ENCODE measurements around the gene NPEPPS. TPM values are rescaled to one million over a fixed set of nuclear protein-coding genes. Genes with fewer than 3 reads are reported as not detected.

The NPEPPS gene
- total and polyA plus RNA-seq, 5 experiments from 2014 or later, result 34.8 to 110 (median 38.2) TPM

- H3K4me3 Mint-ChIP-seq, result no peak overlapping the region
- peaks cover 0 to 65% (median 6%) of the 10 kb centered on the region in 3 donors for H3K36me3 Mint-ChIP-seq
- POLR2A ChIA-PET, result no interaction called here
- peak overlapping the region in 6 of 10 donors; percentile 14 to 87 (median 44) for H3K27ac Mint-ChIP-seq
- peaks cover 0 to 8% (median 2%) of the 10 kb centered on the region in 4 donors for H3K4me1 Mint-ChIP-seq
- DNase-seq (no peak), ATAC-seq (no peak)
- H3K9me3 Mint-ChIP-seq, result no peaks in the 10 kb centered on the region
- H3K27me3 Mint-ChIP-seq, result no peaks in the 10 kb centered on the region
Observed at GRCh38 chr17:47621293-47622179, 90.6 kb downstream of the NPEPPS start.

GRCh38 chr17:47622180-47622549 is 91.3 kb downstream of the NPEPPS start:
- H3K27ac Mint-ChIP-seq, result peak overlapping the region in 2 of 10 donors; percentile 35 to 86
- peaks cover 0 to 67% (median 6%) of the 10 kb centered on the region in 3 donors for H3K36me3 Mint-ChIP-seq
- no peaks in the 10 kb centered on the region for H3K27me3 Mint-ChIP-seq
- no peak overlapping the region for H3K4me3 Mint-ChIP-seq
- POLR2A ChIA-PET, result no interaction called here
- no peaks in the 10 kb centered on the region for H3K9me3 Mint-ChIP-seq
- ATAC-seq (no peak), DNase-seq (no peak)
- H3K4me1 Mint-ChIP-seq, result peaks cover 0 to 8% (median 2%) of the 10 kb centered on the region in 4 donors

- H3K27ac Mint-ChIP-seq, result peak overlapping the region in 1 of 10 donors; percentile 57
- peaks cover 0 to 8% (median 2%) of the 10 kb centered on the region in 4 donors for H3K4me1 Mint-ChIP-seq
- DNase-seq (no peak), ATAC-seq (no peak)
- H3K4me3 Mint-ChIP-seq, result no peak overlapping the region
- peaks cover 0 to 47% (median 2%) of the 10 kb centered on the region in 3 donors for H3K36me3 Mint-ChIP-seq
- H3K27me3 Mint-ChIP-seq, result no peaks in the 10 kb centered on the region
- no peaks in the 10 kb centered on the region for H3K9me3 Mint-ChIP-seq
- POLR2A ChIA-PET, result no interaction called here
Observed at GRCh38 chr17:47624727-47625068, 93.8 kb downstream of the NPEPPS start.

- Mint-ChIP-seq H3K9me3 (no peaks in the 10 kb centered on the region), H3K27me3 (no peaks in the 10 kb centered on the region), H3K4me3 (no peak overlapping the region), H3K4me1 (no peaks in the 10 kb centered on the region), H3K36me3 (peaks cover 0 to 22% (median 7%) of the 10 kb centered on the region in 3 donors), H3K27ac (peak overlapping the region in 2 of 10 donors; percentile 40 to 71)
- no peak for ATAC-seq
- POLR2A ChIA-PET, result no interaction called here
- no peak for DNase-seq
Observed at GRCh38 chr17:47628014-47628566, 97.2 kb downstream of the NPEPPS start.

- no peaks in the 10 kb centered on the region for H3K9me3 Mint-ChIP-seq
- no peaks in the 10 kb centered on the region for H3K27me3 Mint-ChIP-seq
- peaks cover 0 to 4% (median 0%) of the 10 kb centered on the region in 4 donors for H3K4me1 Mint-ChIP-seq
- no peak for ATAC-seq
- DNase-seq, result no peak
- H3K36me3 Mint-ChIP-seq, result peaks cover 0 to 18% (median 8%) of the 10 kb centered on the region in 3 donors
- H3K4me3 Mint-ChIP-seq, result no peak overlapping the region
- peak overlapping the region in 1 of 10 donors; percentile 28 for H3K27ac Mint-ChIP-seq
- POLR2A ChIA-PET, result interaction anchor here (0.6 to 2.2 kb wide), 3 partner anchors 11 to 26 kb away, joined by 3 to 10 read pairs (median 3); partner anchors contain the start of gene KPNB1
Observed at GRCh38 chr17:47629826-47630225, 98.9 kb downstream of the NPEPPS start.

GRCh38 chr17:47630614-47631013 is 99.7 kb downstream of the NPEPPS start:
- Mint-ChIP-seq H3K4me3 (no peak overlapping the region), H3K9me3 (no peaks in the 10 kb centered on the region), H3K4me1 (peaks cover 0 to 4% (median 0%) of the 10 kb centered on the region in 4 donors), H3K27me3 (no peaks in the 10 kb centered on the region), H3K27ac (no peak overlapping the region), H3K36me3 (peaks cover 0 to 16% (median 10%) of the 10 kb centered on the region in 3 donors)
- no peak for ATAC-seq
- no peak for DNase-seq
- POLR2A ChIA-PET, result interaction anchor here (0.5 to 2.2 kb wide), 4 partner anchors 12 to 134 kb away, joined by 3 to 10 read pairs (median 3); partner anchors contain the start of gene KPNB1

- ATAC-seq, result no peak
- H3K9me3 Mint-ChIP-seq, result no peaks in the 10 kb centered on the region
- H3K4me3 Mint-ChIP-seq, result no peak overlapping the region
- H3K27me3 Mint-ChIP-seq, result no peaks in the 10 kb centered on the region
- DNase-seq, result no peak
- POLR2A ChIA-PET, result no interaction called here
- peaks cover 4 to 13% (median 8%) of the 10 kb centered on the region in 4 donors for H3K4me1 Mint-ChIP-seq
- H3K36me3 Mint-ChIP-seq, result peaks cover 0 to 20% (median 10%) of the 10 kb centered on the region in 3 donors
- peak overlapping the region in 1 of 10 donors; percentile 66 for H3K27ac Mint-ChIP-seq
Observed at GRCh38 chr17:47632991-47633390, 102.1 kb downstream of the NPEPPS start.

GRCh38 chr17:47633996-47634395 is 103.1 kb downstream of the NPEPPS start:
- POLR2A ChIA-PET, result no interaction called here
- H3K36me3 Mint-ChIP-seq, result peaks cover 0 to 20% (median 10%) of the 10 kb centered on the region in 3 donors
- ATAC-seq, result no peak

GRCh38 chr17:47634870-47635269 is 104.0 kb downstream of the NPEPPS start:
- no peak for DNase-seq
- no peaks in the 10 kb centered on the region for H3K27me3 Mint-ChIP-seq
- POLR2A ChIA-PET, result interaction anchor here (0.9 to 2.0 kb wide), 2 partner anchors 9 to 12 kb away, joined by 4 to 5 read pairs; no protein-coding TSS in a partner anchor
- H3K36me3 Mint-ChIP-seq, result peaks cover 0 to 20% (median 10%) of the 10 kb centered on the region in 3 donors
- peaks cover 4 to 13% (median 8%) of the 10 kb centered on the region in 4 donors for H3K4me1 Mint-ChIP-seq
- no peak overlapping the region for H3K4me3 Mint-ChIP-seq
- H3K9me3 Mint-ChIP-seq, result no peaks in the 10 kb centered on the region
- ATAC-seq, result no peak
- no peak overlapping the region for H3K27ac Mint-ChIP-seq

More at GRCh38 chr17:47633996-47634395, 103.1 kb downstream of the NPEPPS start:
- no peak for DNase-seq
- Mint-ChIP-seq H3K4me3 (no peak overlapping the region), H3K27me3 (no peaks in the 10 kb centered on the region), H3K27ac (no peak overlapping the region), H3K9me3 (no peaks in the 10 kb centered on the region), H3K4me1 (peaks cover 4 to 13% (median 8%) of the 10 kb centered on the region in 4 donors)

GRCh38 chr17:47635734-47636133 is 104.8 kb downstream of the NPEPPS start:
- peaks cover 0 to 19% (median 10%) of the 10 kb centered on the region in 3 donors for H3K36me3 Mint-ChIP-seq
- no peaks in the 10 kb centered on the region for H3K9me3 Mint-ChIP-seq
- H3K27me3 Mint-ChIP-seq, result no peaks in the 10 kb centered on the region
- DNase-seq (no peak), ATAC-seq (no peak)
- H3K27ac Mint-ChIP-seq, result no peak overlapping the region
- H3K4me3 Mint-ChIP-seq, result no peak overlapping the region
- POLR2A ChIA-PET, result interaction anchor here (0.9 to 2.0 kb wide), 2 partner anchors 10 to 11 kb away, joined by 4 to 5 read pairs; no protein-coding TSS in a partner anchor
- peaks cover 4 to 13% (median 8%) of the 10 kb centered on the region in 4 donors for H3K4me1 Mint-ChIP-seq

- no peaks in the 10 kb centered on the region for H3K27me3 Mint-ChIP-seq
- no peaks in the 10 kb centered on the region for H3K9me3 Mint-ChIP-seq
- DNase-seq (no peak), ATAC-seq (no peak)
- H3K27ac Mint-ChIP-seq, result peak overlapping the region in 5 of 10 donors; percentile 1 to 80 (median 41)
- peak overlapping the region in 2 of 10 donors; percentile 40 to 49 for H3K4me3 Mint-ChIP-seq
- H3K4me1 Mint-ChIP-seq, result peaks cover 4 to 13% (median 8%) of the 10 kb centered on the region in 4 donors
- POLR2A ChIA-PET, result interaction anchor here (2.0 kb wide), 1 partner anchor 10 kb away, joined by 5 read pairs; no protein-coding TSS in a partner anchor
- H3K36me3 Mint-ChIP-seq, result peaks cover 0 to 16% (median 7%) of the 10 kb centered on the region in 3 donors
Observed at GRCh38 chr17:47636273-47637030, 105.5 kb downstream of the NPEPPS start.

- H3K4me1 Mint-ChIP-seq, result peaks cover 4 to 12% (median 8%) of the 10 kb centered on the region in 4 donors
- POLR2A ChIA-PET, result interaction anchor here (0.7 kb wide), 1 partner anchor 433 kb away, joined by 4 read pairs; no protein-coding TSS in a partner anchor
- H3K27me3 Mint-ChIP-seq, result no peaks in the 10 kb centered on the region
- no peak overlapping the region for H3K4me3 Mint-ChIP-seq
- H3K9me3 Mint-ChIP-seq, result no peaks in the 10 kb centered on the region
- peaks cover 0 to 8% (median 5%) of the 10 kb centered on the region in 3 donors for H3K36me3 Mint-ChIP-seq
- DNase-seq (no peak), ATAC-seq (no peak)
- no peak overlapping the region for H3K27ac Mint-ChIP-seq
Observed at GRCh38 chr17:47638903-47639302, 108.0 kb downstream of the NPEPPS start.
